ENCODE data around the gene TACC2.

DNA sequence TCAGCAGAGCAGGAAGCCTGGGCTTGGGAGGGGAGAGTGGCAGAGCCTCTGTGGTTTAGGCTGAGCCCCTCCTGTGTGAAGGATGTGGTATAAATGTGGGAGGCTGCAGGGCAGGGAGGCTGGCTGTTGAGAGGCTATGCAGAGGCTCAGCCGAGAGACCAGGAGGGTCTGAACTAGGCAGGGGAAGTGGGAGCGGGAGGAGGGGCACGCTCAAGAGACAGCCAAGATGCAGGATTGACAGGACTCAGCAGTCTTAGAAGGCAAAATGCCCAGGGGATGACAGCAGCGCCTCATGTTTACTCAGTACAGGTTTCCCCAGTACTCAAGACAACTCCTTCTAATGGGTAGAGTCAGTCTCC lies 306.5 kb downstream of the TACC2 start:
- TF ChIP-seq, protein P1, sequence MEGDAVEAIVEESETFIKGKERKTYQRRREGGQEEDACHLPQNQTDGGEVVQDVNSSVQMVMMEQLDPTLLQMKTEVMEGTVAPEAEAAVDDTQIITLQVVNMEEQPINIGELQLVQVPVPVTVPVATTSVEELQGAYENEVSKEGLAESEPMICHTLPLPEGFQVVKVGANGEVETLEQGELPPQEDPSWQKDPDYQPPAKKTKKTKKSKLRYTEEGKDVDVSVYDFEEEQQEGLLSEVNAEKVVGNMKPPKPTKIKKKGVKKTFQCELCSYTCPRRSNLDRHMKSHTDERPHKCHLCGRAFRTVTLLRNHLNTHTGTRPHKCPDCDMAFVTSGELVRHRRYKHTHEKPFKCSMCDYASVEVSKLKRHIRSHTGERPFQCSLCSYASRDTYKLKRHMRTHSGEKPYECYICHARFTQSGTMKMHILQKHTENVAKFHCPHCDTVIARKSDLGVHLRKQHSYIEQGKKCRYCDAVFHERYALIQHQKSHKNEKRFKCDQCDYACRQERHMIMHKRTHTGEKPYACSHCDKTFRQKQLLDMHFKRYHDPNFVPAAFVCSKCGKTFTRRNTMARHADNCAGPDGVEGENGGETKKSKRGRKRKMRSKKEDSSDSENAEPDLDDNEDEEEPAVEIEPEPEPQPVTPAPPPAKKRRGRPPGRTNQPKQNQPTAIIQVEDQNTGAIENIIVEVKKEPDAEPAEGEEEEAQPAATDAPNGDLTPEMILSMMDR (IDR thresholded peaks at IDR 0.05; ENCODE audit: insufficient read depth, low read length, poor library complexity, severe bottlenecking): no peak
- TF ChIP-seq EZH2phosphoT487 (conservative IDR thresholded peaks at IDR 0.05; ENCODE audit: low read length): no peak
